HAP-1 (cell line): Measurements from ENCODE around the gene TCF3.

Source experiments
- DNase-seq, 2 experiments: peaks; one replicate each; pipeline ENCODE4 v3.0.0-alpha.2; 2016 to 2020; ENCODE audit warnings: low spot score in 2 of 2
- H3K27me3 ChIP-seq: fragments of 250-450 bp; sonication (Bioruptor Pico); 2 replicates; pipeline ENCODE4 v1.5.1; 2020; ENCODE audit warnings: low read depth, mild to moderate bottlenecking, moderate library complexity
- H3K36me3 ChIP-seq: fragments of 250-450 bp; sonication (Bioruptor Pico); replicated peaks from 2 replicates; pipeline ENCODE4 v1.5.1; 2020; ENCODE audit warnings: mild to moderate bottlenecking
- H3K4me1 ChIP-seq: fragments of 250-450 bp; sonication (Bioruptor Pico); 2 replicates; pipeline ENCODE4 v1.5.1; 2020; ENCODE audit warnings: mild to moderate bottlenecking
- H3K4me3 ChIP-seq: fragments of 250-450 bp; sonication (Bioruptor Pico); 2 replicates; pipeline ENCODE4 v1.5.1; 2020; ENCODE audit warnings: mild to moderate bottlenecking, moderate library complexity
- H3K9me3 ChIP-seq: fragments of 250-450 bp; sonication (Bioruptor Pico); 2 replicates; pipeline ENCODE4 v1.5.1; 2020; ENCODE audit warnings: mild to moderate bottlenecking, moderate library complexity
- in situ Hi-C: fragments of 300-500 bp; cut with MboI; formaldehyde crosslinking; loops from 3 replicates; pipeline ENCODE4 v1.14.3; 2020; ENCODE audit warnings: low sequenced_read_pairs, inconsistent platforms, mixed read lengths

Gene TCF3

GRCh38 chr19:1611353-1611752, 41.1 kb downstream of the TCF3 start:
- no peak overlapping the region for H3K4me3 ChIP-seq
- H3K9me3 ChIP-seq: no peaks in the 10 kb centered on the region
- in situ Hi-C loops: no loop called here
- no peaks in the 10 kb centered on the region for H3K27me3 ChIP-seq
- peaks cover under 1% of the 10 kb centered on the region for H3K4me1 ChIP-seq
- peaks cover 59% of the 10 kb centered on the region for H3K36me3 ChIP-seq
- no peak for DNase-seq

GRCh38 chr19:1610579-1610978, 41.8 kb downstream of the TCF3 start:
- DNase-seq: no peak
- no peaks in the 10 kb centered on the region for H3K9me3 ChIP-seq
- H3K27me3 ChIP-seq: no peaks in the 10 kb centered on the region
- peaks cover 53% of the 10 kb centered on the region for H3K36me3 ChIP-seq
- in situ Hi-C loops: no loop called here
- peaks cover 5% of the 10 kb centered on the region for H3K4me1 ChIP-seq
- H3K4me3 ChIP-seq: no peak overlapping the region

GRCh38 chr19:1609680-1610474, 42.5 kb downstream of the TCF3 start:
- in situ Hi-C loops: no loop called here
- peaks cover 5% of the 10 kb centered on the region for H3K4me1 ChIP-seq

GRCh38 chr19:1609103-1609396, 43.4 kb downstream of the TCF3 start:
- H3K27me3 ChIP-seq: no peaks in the 10 kb centered on the region
- no peak for DNase-seq
- no peak overlapping the region for H3K4me3 ChIP-seq
- in situ Hi-C loops: no loop called here
- no peaks in the 10 kb centered on the region for H3K9me3 ChIP-seq
- peaks cover 7% of the 10 kb centered on the region for H3K4me1 ChIP-seq
- peaks cover 43% of the 10 kb centered on the region for H3K36me3 ChIP-seq

More at GRCh38 chr19:1609680-1610474, 42.5 kb downstream of the TCF3 start:
- DNase-seq: no peak
- peaks cover 48% of the 10 kb centered on the region for H3K36me3 ChIP-seq
- H3K9me3 ChIP-seq: no peaks in the 10 kb centered on the region
- no peaks in the 10 kb centered on the region for H3K27me3 ChIP-seq
- no peak overlapping the region for H3K4me3 ChIP-seq

- H3K36me3 ChIP-seq: peaks cover 41% of the 10 kb centered on the region
- no peak for DNase-seq
- no peaks in the 10 kb centered on the region for H3K27me3 ChIP-seq
- H3K4me1 ChIP-seq: peaks cover 10% of the 10 kb centered on the region
- H3K4me3 ChIP-seq: no peak overlapping the region
- in situ Hi-C loops: no loop called here
- no peaks in the 10 kb centered on the region for H3K9me3 ChIP-seq
Observed at GRCh38 chr19:1608359-1609102, 43.9 kb downstream of the TCF3 start.

GRCh38 chr19:1606138-1606651, 46.2 kb downstream of the TCF3 start:
- no peak for DNase-seq
- no peaks in the 10 kb centered on the region for H3K27me3 ChIP-seq
- in situ Hi-C loops: no loop called here
- H3K9me3 ChIP-seq: no peaks in the 10 kb centered on the region
- peaks cover 40% of the 10 kb centered on the region for H3K36me3 ChIP-seq
- peaks cover 10% of the 10 kb centered on the region for H3K4me1 ChIP-seq
- peak overlapping the region; percentile 96 for H3K4me3 ChIP-seq

GRCh38 chr19:1605236-1606137, 46.9 kb downstream of the TCF3 start, which contains the start of gene UQCR11:
Gene UQCR11 (minus strand): TSS chr19:1605462. CDS start chr19:1605409, 53 bp downstream.
- in situ Hi-C loops: no loop called here
- DNase-seq: peak; percentile 96 to 97
- peak within 1 kb of the TSS; percentile 96 for H3K4me3 ChIP-seq
- peaks cover 10% of the 10 kb centered on the region for H3K4me1 ChIP-seq
- peaks cover 37% of the 10 kb centered on the region for H3K36me3 ChIP-seq
- H3K27me3 ChIP-seq: no peaks in the 10 kb centered on the region
- H3K9me3 ChIP-seq: no peaks in the 10 kb centered on the region

GRCh38 chr19:1602091-1602707, 50.2 kb downstream of the TCF3 start:
- in situ Hi-C loops: no loop called here
- H3K36me3 ChIP-seq: peaks cover 48% of the 10 kb centered on the region
- H3K4me1 ChIP-seq: peaks cover 10% of the 10 kb centered on the region
- no peaks in the 10 kb centered on the region for H3K27me3 ChIP-seq
- H3K4me3 ChIP-seq: no peak overlapping the region
- no peaks in the 10 kb centered on the region for H3K9me3 ChIP-seq
- no peak for DNase-seq

- Histone ChIP-seq H3K27me3 (no peaks in the 10 kb centered on the region), H3K4me1 (peaks cover 10% of the 10 kb centered on the region), H3K9me3 (no peaks in the 10 kb centered on the region), H3K4me3 (no peak overlapping the region), H3K36me3 (peaks cover 53% of the 10 kb centered on the region)
- in situ Hi-C loops: no loop called here
- DNase-seq: no peak
Observed at GRCh38 chr19:1601613-1602064, 50.8 kb downstream of the TCF3 start.

GRCh38 chr19:1599460-1599846, 53.0 kb downstream of the TCF3 start:
- peaks cover 54% of the 10 kb centered on the region for H3K36me3 ChIP-seq

GRCh38 chr19:1598777-1599459, 53.5 kb downstream of the TCF3 start:
- in situ Hi-C loops: no loop called here
- H3K27me3 ChIP-seq: no peaks in the 10 kb centered on the region
- DNase-seq: no peak
- H3K4me1 ChIP-seq: peaks cover 2% of the 10 kb centered on the region; the same call in 1 of the 2 replicates
- no peak overlapping the region for H3K4me3 ChIP-seq
- peaks cover 54% of the 10 kb centered on the region for H3K36me3 ChIP-seq
- H3K9me3 ChIP-seq: no peaks in the 10 kb centered on the region

More at GRCh38 chr19:1599460-1599846, 53.0 kb downstream of the TCF3 start:
- Histone ChIP-seq H3K9me3 (no peaks in the 10 kb centered on the region), H3K4me3 (no peak overlapping the region), H3K27me3 (no peaks in the 10 kb centered on the region), H3K4me1 (peaks cover 5% of the 10 kb centered on the region; the same call in 1 of the 2 replicates)
- in situ Hi-C loops: no loop called here
- DNase-seq: no peak

GRCh38 chr19:1593501-1593772, 59.0 kb downstream of the TCF3 start:
- H3K36me3 ChIP-seq: peaks cover 25% of the 10 kb centered on the region
- no peaks in the 10 kb centered on the region for H3K9me3 ChIP-seq
- DNase-seq: no peak
- peaks cover 7% of the 10 kb centered on the region; the same call in 1 of the 2 replicates for H3K4me1 ChIP-seq
- in situ Hi-C loops: no loop called here
- peak overlapping the region; percentile 40 for H3K4me3 ChIP-seq
- H3K27me3 ChIP-seq: no peaks in the 10 kb centered on the region
